Stomach smooth muscle (tissue), 2 donors: Measurements from ENCODE around the gene IQUB.
"Not testable (repeated sequence)": the region's sequence is repeated elsewhere in the genome, so short reads cannot be mapped to it uniquely, and the experiment has no call there.

Experiments used
- H3K27ac ChIP-seq: one replicate; pipeline ENCODE4 v1.7.0; 2013; ENCODE audit warnings: mild to moderate bottlenecking, low read length, inconsistent platforms
- H3K27me3 ChIP-seq, 2 donors: one replicate each; pipeline ENCODE4 v1.7.0; 2013; ENCODE audit warnings: low read length in 2 of 2; ENCODE audit not compliant: insufficient read depth in 2 of 2, control insufficient read depth in 1 of 2
- H3K36me3 ChIP-seq, 2 donors: one replicate each; pipeline ENCODE4 v1.7.0; 2013; ENCODE audit warnings: low read length in 2 of 2; ENCODE audit not compliant: control insufficient read depth in 2 of 2, insufficient read depth in 2 of 2
- H3K4me1 ChIP-seq: one replicate; pipeline ENCODE4 v1.7.0; 2013; ENCODE audit warnings: low read length; ENCODE audit not compliant: control insufficient read depth, insufficient read depth
- H3K4me3 ChIP-seq, 2 donors: one replicate each; pipeline ENCODE4 v1.7.0; 2013; ENCODE audit warnings: low read length in 2 of 2
- H3K9ac ChIP-seq, 2 donors: one replicate each; pipeline ENCODE4 v1.7.0; 2013; ENCODE audit warnings: low read length in 2 of 2, mild to moderate bottlenecking in 1 of 2
- H3K9me3 ChIP-seq, 2 donors: one replicate each; pipeline ENCODE4 v1.7.0; 2013; ENCODE audit warnings: low read length in 2 of 2; ENCODE audit not compliant: control insufficient read depth in 2 of 2
- donor health status: healthy.
- donor health status: Pancreatic carcinoma.

The IQUB gene

GRCh38 chr7:123527712-123528225 is 6.6 kb downstream of the IQUB start:
- not testable (repeated sequence) for H3K4me3 ChIP-seq, H3K9ac ChIP-seq, H3K4me1 ChIP-seq, H3K36me3 ChIP-seq, H3K27me3 ChIP-seq, H3K9me3 ChIP-seq, H3K27ac ChIP-seq

- H3K9me3 ChIP-seq, H3K36me3 ChIP-seq, H3K4me1 ChIP-seq, H3K27ac ChIP-seq, H3K4me3 ChIP-seq, H3K27me3 ChIP-seq, H3K9ac ChIP-seq: not testable (repeated sequence)
These were observed 7.9 kb downstream of the IQUB start for GRCh38 chr7:123526533-123526932.

GRCh38 chr7:123522066-123522465 is 12.3 kb downstream of the IQUB start:
- H3K9ac ChIP-seq = no peak overlapping the region
- no peaks in the 10 kb centered on the region for H3K4me1 ChIP-seq
- H3K9me3 ChIP-seq = no peaks in the 10 kb centered on the region
- no peaks in the 10 kb centered on the region for H3K27me3 ChIP-seq
- H3K36me3 ChIP-seq = no peaks in the 10 kb centered on the region
- H3K27ac ChIP-seq = no peak overlapping the region
- H3K4me3 ChIP-seq = no peak overlapping the region

- Histone ChIP-seq H3K27ac (no peak overlapping the region), H3K4me3 (no peak overlapping the region), H3K27me3 (no peaks in the 10 kb centered on the region), H3K36me3 (no peaks in the 10 kb centered on the region), H3K9ac (no peak overlapping the region), H3K4me1 (no peaks in the 10 kb centered on the region), H3K9me3 (no peaks in the 10 kb centered on the region)
These were observed 29.2 kb downstream of the IQUB start for GRCh38 chr7:123505221-123505620.

GRCh38 chr7:123502201-123502600 is 32.2 kb downstream of the IQUB start:
- Histone ChIP-seq H3K4me1 (no peaks in the 10 kb centered on the region), H3K36me3 (no peaks in the 10 kb centered on the region), H3K27ac (no peak overlapping the region), H3K9me3 (no peaks in the 10 kb centered on the region), H3K9ac (no peak overlapping the region), H3K27me3 (no peaks in the 10 kb centered on the region), H3K4me3 (no peak overlapping the region)

- H3K9me3 ChIP-seq = no peaks in the 10 kb centered on the region
- no peak overlapping the region for H3K27ac ChIP-seq
- no peak overlapping the region for H3K4me3 ChIP-seq
- H3K4me1 ChIP-seq = no peaks in the 10 kb centered on the region
- H3K27me3 ChIP-seq = no peaks in the 10 kb centered on the region
- no peak overlapping the region for H3K9ac ChIP-seq
- H3K36me3 ChIP-seq = no peaks in the 10 kb centered on the region
These were observed 33.4 kb downstream of the IQUB start for GRCh38 chr7:123500878-123501489.

GRCh38 chr7:123499211-123499970 is 35.0 kb downstream of the IQUB start:
- Histone ChIP-seq H3K36me3 (no peaks in the 10 kb centered on the region), H3K9ac (no peak overlapping the region), H3K4me1 (no peaks in the 10 kb centered on the region), H3K27ac (no peak overlapping the region), H3K27me3 (no peaks in the 10 kb centered on the region), H3K4me3 (no peak overlapping the region), H3K9me3 (no peaks in the 10 kb centered on the region)

GRCh38 chr7:123498601-123499000 is 35.8 kb downstream of the IQUB start:
- H3K36me3 ChIP-seq = no peaks in the 10 kb centered on the region
- no peak overlapping the region for H3K9ac ChIP-seq

GRCh38 chr7:123498031-123498430 is 36.4 kb downstream of the IQUB start:
- Histone ChIP-seq H3K9me3 (no peaks in the 10 kb centered on the region), H3K27ac (no peak overlapping the region), H3K4me3 (no peak overlapping the region), H3K36me3 (no peaks in the 10 kb centered on the region), H3K4me1 (no peaks in the 10 kb centered on the region), H3K9ac (no peak overlapping the region), H3K27me3 (no peaks in the 10 kb centered on the region)

More at GRCh38 chr7:123498601-123499000, 35.8 kb downstream of the IQUB start:
- no peaks in the 10 kb centered on the region for H3K4me1 ChIP-seq
- H3K9me3 ChIP-seq = no peaks in the 10 kb centered on the region
- H3K27me3 ChIP-seq = no peaks in the 10 kb centered on the region
- no peak overlapping the region for H3K4me3 ChIP-seq
- no peak overlapping the region for H3K27ac ChIP-seq

GRCh38 chr7:123494193-123494796 is 40.1 kb downstream of the IQUB start:
- no peak overlapping the region for H3K9ac ChIP-seq
- no peak overlapping the region for H3K27ac ChIP-seq
- H3K36me3 ChIP-seq = no peaks in the 10 kb centered on the region
- H3K27me3 ChIP-seq = no peaks in the 10 kb centered on the region
- no peak overlapping the region for H3K4me3 ChIP-seq
- no peaks in the 10 kb centered on the region for H3K4me1 ChIP-seq
- no peaks in the 10 kb centered on the region for H3K9me3 ChIP-seq

- Histone ChIP-seq H3K9ac (no peak overlapping the region), H3K4me3 (no peak overlapping the region), H3K4me1 (no peaks in the 10 kb centered on the region), H3K36me3 (no peaks in the 10 kb centered on the region), H3K27me3 (no peaks in the 10 kb centered on the region), H3K27ac (no peak overlapping the region), H3K9me3 (no peaks in the 10 kb centered on the region)
These were observed 41.9 kb downstream of the IQUB start for GRCh38 chr7:123492485-123492884.
